Activated B cell treated with CpG ODN at 0.5 μM for 24 hours (primary cell): ENCODE results near the gene ADARB2. TPM values are rescaled to one million over a fixed set of nuclear protein-coding genes. Genes with fewer than 3 reads are reported as not detected.
"Not testable (repeated sequence)": the region's sequence is repeated elsewhere in the genome, so short reads cannot be mapped to it uniquely, and the experiment has no call there.

ENCODE experiments used
- ATAC-seq: fragments of 200-7000 bp; cut with Tn5 transposase; one replicate; pipeline ENCODE4 v1.10.0; 2021; ENCODE audit warnings: low read depth, mild to moderate bottlenecking, moderate library complexity
- CTCF ChIA-PET: fragments of 350-600 bp; sonication (Branson Sonifier 250); formaldehyde crosslinking; loops from one replicate; lab custom pipeline; 2021; ENCODE audit warnings: antibody characterized with exemption; lab: Charles Lee
- POLR2A ChIA-PET: fragments of 350-600 bp; sonication (Branson Sonifier 250); formaldehyde crosslinking; loops from one replicate; lab custom pipeline; 2021; ENCODE audit warnings: antibody characterized with exemption; lab: Charles Lee
- DNase-seq: peaks from one replicate; pipeline ENCODE4 v3.0.0; 2022
- H3K27ac Mint-ChIP-seq: one replicate; pipeline ENCODE4 v1.8.0; 2020; ENCODE audit warnings: mixed read lengths
- H3K27me3 Mint-ChIP-seq: one replicate; pipeline ENCODE4 v1.8.0; 2021; ENCODE audit warnings: mixed read lengths
- H3K36me3 Mint-ChIP-seq: one replicate; pipeline ENCODE4 v1.8.0; 2021; ENCODE audit warnings: low read depth, mixed read lengths
- H3K4me1 Mint-ChIP-seq: one replicate; pipeline ENCODE4 v1.8.0; 2021; ENCODE audit warnings: mixed read lengths
- H3K4me3 Mint-ChIP-seq: one replicate; pipeline ENCODE4 v1.8.0; 2020; ENCODE audit warnings: mild to moderate bottlenecking, mixed read lengths
- H3K9me3 Mint-ChIP-seq: one replicate; pipeline ENCODE4 v1.8.0; 2020; ENCODE audit warnings: mixed read lengths
- CTCF ChIP-seq: fragments of 200-600 bp; IDR thresholded peaks from one replicate; pipeline ENCODE4 v1.8.0; 2022; ENCODE audit warnings: antibody characterized with exemption, mild to moderate bottlenecking
- intact Hi-C: fragments of 100-400 bp; cut with micrococcal nuclease; formaldehyde crosslinking; loops from one replicate; pipeline ENCODE4 v1.15.1; 2024
- total RNA-seq: library from RNA; stranded (reverse); gene quantifications from 2 replicates; pipeline ENCODE4 v1.2.3, GENCODE V29; 2022

The ADARB2 gene
- total RNA-seq, 1 donor from 2014 or later: 0.11 TPM

GRCh38 chr10:1465993-1466764, 271.1 kb downstream of the ADARB2 start:
- H3K4me1 Mint-ChIP-seq: peaks cover 38% of the 10 kb centered on the region
- peak overlapping the region; percentile 62 for H3K4me3 Mint-ChIP-seq
- no peaks in the 10 kb centered on the region for H3K9me3 Mint-ChIP-seq
- no peak for DNase-seq
- ATAC-seq: no peak
- no peaks in the 10 kb centered on the region for H3K36me3 Mint-ChIP-seq
- ChIA-PET POLR2A (interaction anchor here (1.2 kb wide), 1 partner anchor 23 kb away, joined by 8 read pairs; no protein-coding TSS in a partner anchor), CTCF (no interaction called here)
- intact Hi-C loops: loop anchor here (2.0 to 5.0 kb wide), 2 partner anchors 23 to 39 kb away; no protein-coding TSS in a partner anchor
- H3K27ac Mint-ChIP-seq: no peak overlapping the region
- no peak for TF ChIP-seq CTCF
- peaks cover 2% of the 10 kb centered on the region for H3K27me3 Mint-ChIP-seq

- peak; percentile 83 for ATAC-seq
- TF ChIP-seq CTCF: no peak
- Mint-ChIP-seq H3K4me1 (peaks cover 44% of the 10 kb centered on the region), H3K9me3 (no peaks in the 10 kb centered on the region), H3K4me3 (peak overlapping the region; percentile 62), H3K27ac (no peak overlapping the region), H3K36me3 (no peaks in the 10 kb centered on the region), H3K27me3 (peaks cover 2% of the 10 kb centered on the region)
- intact Hi-C loops: loop anchor here (2.0 to 5.0 kb wide), 2 partner anchors 23 to 38 kb away; no protein-coding TSS in a partner anchor
- DNase-seq: no peak
- ChIA-PET CTCF (no interaction called here), POLR2A (interaction anchor here (0.6 to 1.2 kb wide), 2 partner anchors 19 to 23 kb away, joined by 3 to 8 read pairs; no protein-coding TSS in a partner anchor)
These were observed 271.9 kb downstream of the ADARB2 start for GRCh38 chr10:1465418-1465911.

GRCh38 chr10:1464881-1465417, 272.4 kb downstream of the ADARB2 start:
- H3K27ac Mint-ChIP-seq: no peak overlapping the region
- no peaks in the 10 kb centered on the region for H3K36me3 Mint-ChIP-seq
- H3K27me3 Mint-ChIP-seq: peaks cover 2% of the 10 kb centered on the region
- H3K9me3 Mint-ChIP-seq: no peaks in the 10 kb centered on the region
- ATAC-seq (peak; percentile 4), DNase-seq (no peak)
- POLR2A ChIA-PET: interaction anchor here (0.6 to 1.2 kb wide), 2 partner anchors 19 to 24 kb away, joined by 3 to 8 read pairs; no protein-coding TSS in a partner anchor
- peaks cover 44% of the 10 kb centered on the region for H3K4me1 Mint-ChIP-seq
- CTCF ChIA-PET: no interaction called here
- intact Hi-C loops: loop anchor here (2.0 to 5.0 kb wide), 2 partner anchors 24 to 38 kb away; no protein-coding TSS in a partner anchor
- H3K4me3 Mint-ChIP-seq: peak overlapping the region; percentile 62
- TF ChIP-seq CTCF: no peak

GRCh38 chr10:1463971-1464370, 273.4 kb downstream of the ADARB2 start:
- H3K27me3 Mint-ChIP-seq, H3K27ac Mint-ChIP-seq, POLR2A ChIA-PET, H3K36me3 Mint-ChIP-seq, DNase-seq, CTCF ChIA-PET, ATAC-seq, H3K4me3 Mint-ChIP-seq, H3K9me3 Mint-ChIP-seq: not testable (repeated sequence)
- intact Hi-C loops: loop anchor here (2.0 kb wide), 1 partner anchor 25 kb away; no protein-coding TSS in a partner anchor
- H3K4me1 Mint-ChIP-seq: peaks cover 44% of the 10 kb centered on the region

GRCh38 chr10:1462994-1463633, 274.2 kb downstream of the ADARB2 start:
- TF ChIP-seq CTCF: no peak
- ATAC-seq (no peak), DNase-seq (no peak)
- Mint-ChIP-seq H3K9me3 (peaks cover 2% of the 10 kb centered on the region), H3K36me3 (no peaks in the 10 kb centered on the region), H3K4me3 (no peak overlapping the region), H3K4me1 (peaks cover 48% of the 10 kb centered on the region), H3K27ac (no peak overlapping the region), H3K27me3 (peaks cover 2% of the 10 kb centered on the region)
- intact Hi-C loops: no loop called here
- POLR2A ChIA-PET: no interaction called here
- CTCF ChIA-PET: no interaction called here
